ENCODE data around the gene CD86. TPM values are rescaled to one million over a fixed set of nuclear protein-coding genes. Genes with fewer than 3 reads are reported as not detected.

CD86 gene
- total and polyA plus RNA-seq, 9 of the 15 experiments (the other 6 are each of a cell fraction or from before 2014, with no cell fraction given), result 0.16 TPM; not detected in 8

DNA sequence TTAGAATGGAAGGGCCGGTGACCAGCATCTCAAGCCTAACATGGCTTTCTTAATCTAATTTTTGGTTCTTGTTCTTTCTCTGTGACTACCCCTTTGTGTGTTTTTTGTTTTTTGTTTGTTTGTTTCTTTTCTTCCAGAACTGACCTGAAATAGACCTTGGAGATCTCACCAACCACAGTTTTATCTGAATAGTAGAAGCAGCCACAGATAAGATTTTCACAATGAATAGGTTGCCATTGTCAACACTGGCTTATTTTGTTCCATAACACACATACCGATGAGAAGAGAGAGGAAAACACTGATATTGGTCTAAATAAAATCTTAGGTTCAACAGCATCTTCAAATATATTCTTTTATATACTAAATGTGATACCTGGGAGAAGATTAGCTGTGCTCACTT is 44.7 kb upstream of the CD86 start (continued):
- TF ChIP-seq, protein P1, sequence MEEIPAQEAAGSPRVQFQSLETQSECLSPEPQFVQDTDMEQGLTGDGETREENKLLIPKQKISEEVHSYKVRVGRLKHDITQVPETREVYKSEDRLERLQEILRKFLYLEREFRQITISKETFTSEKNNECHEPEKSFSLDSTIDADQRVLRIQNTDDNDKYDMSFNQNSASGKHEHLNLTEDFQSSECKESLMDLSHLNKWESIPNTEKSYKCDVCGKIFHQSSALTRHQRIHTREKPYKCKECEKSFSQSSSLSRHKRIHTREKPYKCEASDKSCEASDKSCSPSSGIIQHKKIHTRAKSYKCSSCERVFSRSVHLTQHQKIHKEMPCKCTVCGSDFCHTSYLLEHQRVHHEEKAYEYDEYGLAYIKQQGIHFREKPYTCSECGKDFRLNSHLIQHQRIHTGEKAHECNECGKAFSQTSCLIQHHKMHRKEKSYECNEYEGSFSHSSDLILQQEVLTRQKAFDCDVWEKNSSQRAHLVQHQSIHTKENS (CRISPR knock-in tag; IDR thresholded peaks at IDR 0.05), result no peak
- TF ChIP-seq ESRRA (IDR thresholded peaks at IDR 0.05; ENCODE audit: borderline replicate concordance, low read depth) (no peak), YY1 (IDR thresholded peaks at IDR 0.05; ENCODE audit: borderline replicate concordance in 1 of 3, control insufficient read depth in 1 of 3, extremely low read depth in 1 of 3, insufficient read depth in 3 of 3, insufficient read length in 1 of 3, insufficient replicate concordance in 2 of 3, low read depth in 1 of 3, low read length in 2 of 3) (no peak), JUND (IDR thresholded peaks at IDR 0.05; ENCODE audit: borderline replicate concordance, low read depth, low read length) (no peak), JUND (tag; IDR thresholded peaks at IDR 0.05; ENCODE audit: borderline replicate concordance, low read depth, low read length) (no peak), ZNF584 (CRISPR knock-in tag; IDR thresholded peaks at IDR 0.05; ENCODE audit: low read depth) (no peak), KLF6 (CRISPR knock-in tag; IDR thresholded peaks at IDR 0.05; ENCODE audit: borderline replicate concordance) (no peak)
- TF ChIP-seq, protein P2, sequence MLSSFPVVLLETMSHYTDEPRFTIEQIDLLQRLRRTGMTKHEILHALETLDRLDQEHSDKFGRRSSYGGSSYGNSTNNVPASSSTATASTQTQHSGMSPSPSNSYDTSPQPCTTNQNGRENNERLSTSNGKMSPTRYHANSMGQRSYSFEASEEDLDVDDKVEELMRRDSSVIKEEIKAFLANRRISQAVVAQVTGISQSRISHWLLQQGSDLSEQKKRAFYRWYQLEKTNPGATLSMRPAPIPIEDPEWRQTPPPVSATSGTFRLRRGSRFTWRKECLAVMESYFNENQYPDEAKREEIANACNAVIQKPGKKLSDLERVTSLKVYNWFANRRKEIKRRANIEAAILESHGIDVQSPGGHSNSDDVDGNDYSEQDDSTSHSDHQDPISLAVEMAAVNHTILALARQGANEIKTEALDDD (IDR thresholded peaks at IDR 0.05), result no peak

DNA sequence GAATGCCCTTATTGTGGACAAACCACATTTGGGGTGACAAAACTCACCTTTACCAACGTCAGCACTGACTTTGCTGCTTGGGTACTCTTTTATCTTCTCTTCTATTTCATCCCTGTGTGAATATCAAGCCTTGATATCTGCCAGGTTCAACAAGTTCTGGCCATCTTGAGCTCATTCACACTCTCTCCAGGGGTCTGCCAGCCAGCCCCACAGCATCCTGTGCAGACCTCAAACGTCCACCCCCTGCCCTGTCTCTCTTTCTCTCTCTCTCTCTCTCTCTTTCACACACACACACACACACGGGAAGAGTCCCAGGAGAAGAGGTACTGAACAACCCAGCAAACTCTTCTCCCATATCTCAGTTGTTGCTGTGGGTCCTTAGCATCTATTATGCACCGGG is 43.8 kb upstream of the CD86 start:
- ATAC-seq, result no peak
- H3K27me3 ChIP-seq (ENCODE audit: control insufficient read depth in 2 of 2, insufficient read depth in 2 of 2, low read length in 2 of 2), result peaks cover 0 to 9% of the 10 kb centered on the region in 2 experiments; a peak in 2 of 5 replicates
- no peak for DNase-seq (ENCODE audit: extremely low read depth in 1 of 4, low spot score in 3 of 4)
- ChIA-PET CTCF (ENCODE audit: low intra/inter-chr PET ratio) (no interaction called here), POLR2A (interaction anchor here (2.0 kb wide), 1 partner anchor 9 kb away, joined by 7 read pairs; no protein-coding TSS in a partner anchor)
- no peaks in the 10 kb centered on the region for H3K79me2 ChIP-seq (ENCODE audit: control insufficient read depth, insufficient read depth, low read length)
- H3K4me1 ChIP-seq (replicated peaks in 1 of 2; ENCODE audit: control insufficient read depth in 2 of 2, insufficient read depth in 2 of 2, low read length in 2 of 2), result no peaks in the 10 kb centered on the region
- no peak overlapping the region for H2AFZ ChIP-seq (ENCODE audit: low read depth, low read length)
- H3K4me2 ChIP-seq (ENCODE audit: insufficient read depth, low read length), result no peak overlapping the region
- in situ Hi-C loops (cut with MboI) (no loop called here), intact Hi-C loops (cut with micrococcal nuclease) (no loop called here)
- BruUV-seq (replicated peaks), result no TSS peak
- H3K4me3 ChIP-seq, result no peak overlapping the region
- H3K9ac ChIP-seq (ENCODE audit: insufficient read depth in 1 of 2, low read depth in 2 of 2, low read length in 2 of 2), result no peak overlapping the region
- 0% methylated on average over 3 of the region's 4 CpGs for WGBS (ENCODE audit: insufficient coverage, low coverage, missing lambda C conversion rate)
- no peaks in the 10 kb centered on the region for H4K20me1 ChIP-seq (replicated peaks; ENCODE audit: control insufficient read depth, insufficient read depth, low read length)
- no peaks in the 10 kb centered on the region for H3K36me3 ChIP-seq (ENCODE audit: control insufficient read depth, insufficient read depth, low read length)
- no peak for FAIRE-seq
- H3K9me3 ChIP-seq (replicated peaks; ENCODE audit: control insufficient read depth, insufficient read depth, low read depth, low read length), result no peaks in the 10 kb centered on the region
- no peaks in the 10 kb centered on the region for H3K9me1 ChIP-seq (ENCODE audit: control insufficient read depth, insufficient read depth, low read length)
- H3K27ac ChIP-seq (ENCODE audit: extremely low read depth, low read depth, low read length), result no peak overlapping the region
- TF ChIP-seq ZNF224 (CRISPR knock-in tag; IDR thresholded peaks at IDR 0.05) (no peak), DPF2 (IDR thresholded peaks at IDR 0.05) (no peak), HNRNPL (IDR thresholded peaks at IDR 0.05; ENCODE audit: low read depth, low read length) (no peak), BDP1 (IDR thresholded peaks at IDR 0.05; ENCODE audit: insufficient read depth, insufficient read length) (no peak), CEBPB (tag; IDR thresholded peaks at IDR 0.05) (no peak), MIER1 (IDR thresholded peaks at IDR 0.05; ENCODE audit: low read depth) (no peak), FOXK1 (CRISPR knock-in tag; IDR thresholded peaks at IDR 0.05; ENCODE audit: borderline replicate concordance) (no peak)
- TF ChIP-seq, protein P3, sequence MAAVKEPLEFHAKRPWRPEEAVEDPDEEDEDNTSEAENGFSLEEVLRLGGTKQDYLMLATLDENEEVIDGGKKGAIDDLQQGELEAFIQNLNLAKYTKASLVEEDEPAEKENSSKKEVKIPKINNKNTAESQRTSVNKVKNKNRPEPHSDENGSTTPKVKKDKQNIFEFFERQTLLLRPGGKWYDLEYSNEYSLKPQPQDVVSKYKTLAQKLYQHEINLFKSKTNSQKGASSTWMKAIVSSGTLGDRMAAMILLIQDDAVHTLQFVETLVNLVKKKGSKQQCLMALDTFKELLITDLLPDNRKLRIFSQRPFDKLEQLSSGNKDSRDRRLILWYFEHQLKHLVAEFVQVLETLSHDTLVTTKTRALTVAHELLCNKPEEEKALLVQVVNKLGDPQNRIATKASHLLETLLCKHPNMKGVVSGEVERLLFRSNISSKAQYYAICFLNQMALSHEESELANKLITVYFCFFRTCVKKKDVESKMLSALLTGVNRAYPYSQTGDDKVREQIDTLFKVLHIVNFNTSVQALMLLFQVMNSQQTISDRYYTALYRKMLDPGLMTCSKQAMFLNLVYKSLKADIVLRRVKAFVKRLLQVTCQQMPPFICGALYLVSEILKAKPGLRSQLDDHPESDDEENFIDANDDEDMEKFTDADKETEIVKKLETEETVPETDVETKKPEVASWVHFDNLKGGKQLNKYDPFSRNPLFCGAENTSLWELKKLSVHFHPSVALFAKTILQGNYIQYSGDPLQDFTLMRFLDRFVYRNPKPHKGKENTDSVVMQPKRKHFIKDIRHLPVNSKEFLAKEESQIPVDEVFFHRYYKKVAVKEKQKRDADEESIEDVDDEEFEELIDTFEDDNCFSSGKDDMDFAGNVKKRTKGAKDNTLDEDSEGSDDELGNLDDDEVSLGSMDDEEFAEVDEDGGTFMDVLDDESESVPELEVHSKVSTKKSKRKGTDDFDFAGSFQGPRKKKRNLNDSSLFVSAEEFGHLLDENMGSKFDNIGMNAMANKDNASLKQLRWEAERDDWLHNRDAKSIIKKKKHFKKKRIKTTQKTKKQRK (IDR thresholded peaks at IDR 0.05; ENCODE audit: borderline replicate concordance, low read depth, low read length), result no peak
